ENCODE results near the gene DHX35. TPM values are rescaled to one million over a fixed set of nuclear protein-coding genes. Genes with fewer than 3 reads are reported as not detected.

DHX35 gene
- polyA plus RNA-seq, 1 donor from 2014 or later: 21.3 TPM

DNA sequence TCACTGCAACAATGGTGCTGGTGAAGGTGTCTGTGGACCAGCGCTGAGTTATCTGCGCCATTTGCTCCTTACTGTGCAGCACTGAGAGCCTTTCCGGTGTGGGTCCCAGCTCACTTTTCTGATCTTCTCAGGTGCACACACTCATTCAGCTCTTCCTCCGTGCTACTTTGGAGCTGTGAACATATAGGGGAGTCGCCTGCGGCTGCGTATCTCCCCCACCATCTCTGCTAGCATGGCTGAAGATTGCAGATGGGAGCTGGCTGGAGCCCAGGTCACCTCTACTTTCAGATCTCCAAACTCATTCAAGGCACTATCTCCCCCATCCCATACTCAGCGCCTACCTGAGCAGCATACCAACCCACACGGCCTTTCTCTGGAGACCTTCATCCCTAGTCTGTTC lies 96.9 kb downstream of the DHX35 start:
- TF ChIP-seq EP300 (conservative IDR thresholded peaks at IDR 0.05; ENCODE audit: poor library complexity, severe bottlenecking) (no peak), EZH2 (IDR thresholded peaks at IDR 0.05; ENCODE audit: borderline replicate concordance, insufficient read depth, low read length, poor library complexity, severe bottlenecking) (no peak), MXI1 (conservative IDR thresholded peaks at IDR 0.05; ENCODE audit: poor library complexity, severe bottlenecking) (no peak), POLR2AphosphoS5 (IDR thresholded peaks at IDR 0.05) (no peak), RAD21 (conservative IDR thresholded peaks at IDR 0.05) (no peak), TAF1 (IDR thresholded peaks at IDR 0.05; ENCODE audit: low read depth) (no peak), SMC3 (conservative IDR thresholded peaks at IDR 0.05; ENCODE audit: poor library complexity) (no peak)
- TF ChIP-seq, protein P1, sequence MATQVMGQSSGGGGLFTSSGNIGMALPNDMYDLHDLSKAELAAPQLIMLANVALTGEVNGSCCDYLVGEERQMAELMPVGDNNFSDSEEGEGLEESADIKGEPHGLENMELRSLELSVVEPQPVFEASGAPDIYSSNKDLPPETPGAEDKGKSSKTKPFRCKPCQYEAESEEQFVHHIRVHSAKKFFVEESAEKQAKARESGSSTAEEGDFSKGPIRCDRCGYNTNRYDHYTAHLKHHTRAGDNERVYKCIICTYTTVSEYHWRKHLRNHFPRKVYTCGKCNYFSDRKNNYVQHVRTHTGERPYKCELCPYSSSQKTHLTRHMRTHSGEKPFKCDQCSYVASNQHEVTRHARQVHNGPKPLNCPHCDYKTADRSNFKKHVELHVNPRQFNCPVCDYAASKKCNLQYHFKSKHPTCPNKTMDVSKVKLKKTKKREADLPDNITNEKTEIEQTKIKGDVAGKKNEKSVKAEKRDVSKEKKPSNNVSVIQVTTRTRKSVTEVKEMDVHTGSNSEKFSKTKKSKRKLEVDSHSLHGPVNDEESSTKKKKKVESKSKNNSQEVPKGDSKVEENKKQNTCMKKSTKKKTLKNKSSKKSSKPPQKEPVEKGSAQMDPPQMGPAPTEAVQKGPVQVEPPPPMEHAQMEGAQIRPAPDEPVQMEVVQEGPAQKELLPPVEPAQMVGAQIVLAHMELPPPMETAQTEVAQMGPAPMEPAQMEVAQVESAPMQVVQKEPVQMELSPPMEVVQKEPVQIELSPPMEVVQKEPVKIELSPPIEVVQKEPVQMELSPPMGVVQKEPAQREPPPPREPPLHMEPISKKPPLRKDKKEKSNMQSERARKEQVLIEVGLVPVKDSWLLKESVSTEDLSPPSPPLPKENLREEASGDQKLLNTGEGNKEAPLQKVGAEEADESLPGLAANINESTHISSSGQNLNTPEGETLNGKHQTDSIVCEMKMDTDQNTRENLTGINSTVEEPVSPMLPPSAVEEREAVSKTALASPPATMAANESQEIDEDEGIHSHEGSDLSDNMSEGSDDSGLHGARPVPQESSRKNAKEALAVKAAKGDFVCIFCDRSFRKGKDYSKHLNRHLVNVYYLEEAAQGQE (IDR thresholded peaks at IDR 0.05; ENCODE audit: borderline replicate concordance): no peak
- TF ChIP-seq, protein P2, sequence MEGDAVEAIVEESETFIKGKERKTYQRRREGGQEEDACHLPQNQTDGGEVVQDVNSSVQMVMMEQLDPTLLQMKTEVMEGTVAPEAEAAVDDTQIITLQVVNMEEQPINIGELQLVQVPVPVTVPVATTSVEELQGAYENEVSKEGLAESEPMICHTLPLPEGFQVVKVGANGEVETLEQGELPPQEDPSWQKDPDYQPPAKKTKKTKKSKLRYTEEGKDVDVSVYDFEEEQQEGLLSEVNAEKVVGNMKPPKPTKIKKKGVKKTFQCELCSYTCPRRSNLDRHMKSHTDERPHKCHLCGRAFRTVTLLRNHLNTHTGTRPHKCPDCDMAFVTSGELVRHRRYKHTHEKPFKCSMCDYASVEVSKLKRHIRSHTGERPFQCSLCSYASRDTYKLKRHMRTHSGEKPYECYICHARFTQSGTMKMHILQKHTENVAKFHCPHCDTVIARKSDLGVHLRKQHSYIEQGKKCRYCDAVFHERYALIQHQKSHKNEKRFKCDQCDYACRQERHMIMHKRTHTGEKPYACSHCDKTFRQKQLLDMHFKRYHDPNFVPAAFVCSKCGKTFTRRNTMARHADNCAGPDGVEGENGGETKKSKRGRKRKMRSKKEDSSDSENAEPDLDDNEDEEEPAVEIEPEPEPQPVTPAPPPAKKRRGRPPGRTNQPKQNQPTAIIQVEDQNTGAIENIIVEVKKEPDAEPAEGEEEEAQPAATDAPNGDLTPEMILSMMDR (IDR thresholded peaks at IDR 0.05; ENCODE audit: poor library complexity, severe bottlenecking): no peak
- Histone ChIP-seq H3K79me2 (replicated peaks; ENCODE audit: insufficient read depth, low read length) (no peaks in the 10 kb centered on the region), H4K20me1 (ENCODE audit: insufficient read depth) (no peaks in the 10 kb centered on the region), H3K9me2 (ENCODE audit: insufficient read depth, low read length) (no peaks in the 10 kb centered on the region), H2AFZ (ENCODE audit: low read depth, low read length) (no peak overlapping the region), H3F3A (ENCODE audit: insufficient read depth, low read length, poor library complexity, severe bottlenecking) (no peaks in the 10 kb centered on the region), H3K9me3 (ENCODE audit: low read length) (no peaks in the 10 kb centered on the region), H3K4me2 (ENCODE audit: low read length) (no peak overlapping the region), H3K36me3 (ENCODE audit: insufficient read depth, low read length) (no peaks in the 10 kb centered on the region), H3K27ac (ENCODE audit: low read length) (no peak overlapping the region), H3K9ac (ENCODE audit: low read length) (no peak overlapping the region), H3K4me3 (ENCODE audit: low read length) (no peak overlapping the region), H3K27me3 (ENCODE audit: insufficient read depth, low read depth, low read length) (no peaks in the 10 kb centered on the region)

DNA sequence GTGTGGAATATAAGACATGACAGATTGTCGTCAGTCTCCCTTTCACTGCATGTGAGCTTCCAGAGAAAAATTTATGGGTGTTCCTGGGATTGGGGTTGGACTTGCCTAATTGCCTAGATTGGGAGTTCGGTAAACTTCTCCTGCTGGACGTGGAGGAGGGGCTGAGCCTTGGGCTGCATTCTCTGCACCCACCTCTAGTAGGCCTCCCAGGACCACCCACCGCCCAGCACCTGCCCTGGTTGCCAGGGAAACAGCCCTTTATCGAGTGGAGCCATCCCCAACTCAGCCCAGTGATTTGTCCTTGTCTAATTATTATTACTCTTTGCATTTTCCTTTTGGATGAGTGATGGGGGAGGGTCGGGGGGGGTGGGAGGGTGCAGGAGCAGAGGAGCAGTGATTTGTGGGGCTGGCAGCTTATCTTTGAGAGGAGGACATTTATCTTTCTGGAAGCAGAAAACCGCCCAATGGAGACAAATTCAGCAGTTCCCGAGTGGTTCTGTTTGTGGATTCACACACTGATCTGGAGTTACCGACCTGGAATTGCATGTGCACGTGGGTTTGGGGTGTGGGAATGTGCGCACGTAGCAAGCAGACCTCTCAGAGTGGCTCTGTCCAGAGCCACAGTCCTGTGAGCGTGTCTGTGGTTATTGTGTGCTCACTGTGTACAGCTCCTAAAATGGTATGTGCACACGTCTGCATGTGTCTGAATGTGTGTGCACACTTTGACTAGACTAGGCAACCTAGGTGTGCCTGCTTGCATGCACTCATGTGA lies 104.5 kb downstream of the DHX35 start:
- Histone ChIP-seq H3F3A (ENCODE audit: insufficient read depth, low read length, poor library complexity, severe bottlenecking) (no peaks in the 10 kb centered on the region), H4K20me1 (ENCODE audit: insufficient read depth) (no peaks in the 10 kb centered on the region), H3K27me3 (ENCODE audit: insufficient read depth, low read depth, low read length) (no peaks in the 10 kb centered on the region), H3K36me3 (ENCODE audit: insufficient read depth, low read length) (no peaks in the 10 kb centered on the region), H2AFZ (ENCODE audit: low read depth, low read length) (no peak overlapping the region), H3K27ac (ENCODE audit: low read length) (no peak overlapping the region), H3K4me3 (ENCODE audit: low read length) (no peak overlapping the region), H3K9me3 (ENCODE audit: low read length) (no peaks in the 10 kb centered on the region), H3K79me2 (replicated peaks; ENCODE audit: insufficient read depth, low read length) (no peaks in the 10 kb centered on the region), H3K9me2 (ENCODE audit: insufficient read depth, low read length) (no peaks in the 10 kb centered on the region), H3K9ac (ENCODE audit: low read length) (no peak overlapping the region), H3K4me2 (ENCODE audit: low read length) (no peak overlapping the region)
- TF ChIP-seq, protein P1 (IDR thresholded peaks at IDR 0.05; ENCODE audit: borderline replicate concordance): no peak
- TF ChIP-seq, protein P2 (IDR thresholded peaks at IDR 0.05; ENCODE audit: poor library complexity, severe bottlenecking): peak; percentile 40

Data from neural cell (in vitro differentiated cells).